Measurements from ENCODE around the gene TSNAX. TPM values are rescaled to one million over a fixed set of nuclear protein-coding genes. Genes with fewer than 3 reads are reported as not detected.

The TSNAX gene
- polyA plus RNA-seq, 1 donor (not counting 4 experiments of a cell fraction or from before 2014, with no cell fraction given), result 32.6 TPM

DNA sequence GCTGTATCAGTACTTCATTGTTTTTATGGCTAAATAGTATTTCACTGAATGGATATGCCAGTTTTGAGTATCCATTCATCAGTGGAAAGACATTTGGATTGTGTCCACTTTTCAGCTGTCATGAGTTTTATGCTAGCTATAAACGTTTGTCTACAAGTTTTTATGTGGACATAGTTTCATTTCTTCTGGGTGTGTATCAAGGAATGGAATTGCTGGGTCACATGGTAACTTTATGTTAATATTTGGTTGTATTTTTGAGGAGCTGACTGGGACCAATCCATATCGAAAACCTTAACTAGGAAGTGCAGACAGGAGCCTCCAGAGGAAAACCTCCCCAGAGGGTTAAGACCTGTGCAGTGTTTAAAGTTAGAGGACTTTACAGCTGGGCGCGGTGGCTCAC, 66.3 kb downstream of the TSNAX start:
- TF ChIP-seq EZH2 (IDR thresholded peaks at IDR 0.05; ENCODE audit: low read length), result no peak
- TF ChIP-seq, protein P1, sequence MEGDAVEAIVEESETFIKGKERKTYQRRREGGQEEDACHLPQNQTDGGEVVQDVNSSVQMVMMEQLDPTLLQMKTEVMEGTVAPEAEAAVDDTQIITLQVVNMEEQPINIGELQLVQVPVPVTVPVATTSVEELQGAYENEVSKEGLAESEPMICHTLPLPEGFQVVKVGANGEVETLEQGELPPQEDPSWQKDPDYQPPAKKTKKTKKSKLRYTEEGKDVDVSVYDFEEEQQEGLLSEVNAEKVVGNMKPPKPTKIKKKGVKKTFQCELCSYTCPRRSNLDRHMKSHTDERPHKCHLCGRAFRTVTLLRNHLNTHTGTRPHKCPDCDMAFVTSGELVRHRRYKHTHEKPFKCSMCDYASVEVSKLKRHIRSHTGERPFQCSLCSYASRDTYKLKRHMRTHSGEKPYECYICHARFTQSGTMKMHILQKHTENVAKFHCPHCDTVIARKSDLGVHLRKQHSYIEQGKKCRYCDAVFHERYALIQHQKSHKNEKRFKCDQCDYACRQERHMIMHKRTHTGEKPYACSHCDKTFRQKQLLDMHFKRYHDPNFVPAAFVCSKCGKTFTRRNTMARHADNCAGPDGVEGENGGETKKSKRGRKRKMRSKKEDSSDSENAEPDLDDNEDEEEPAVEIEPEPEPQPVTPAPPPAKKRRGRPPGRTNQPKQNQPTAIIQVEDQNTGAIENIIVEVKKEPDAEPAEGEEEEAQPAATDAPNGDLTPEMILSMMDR (optimal IDR thresholded peaks at IDR 0.05 in 1 of 3, IDR thresholded peaks at IDR 0.05 in 1 of 3, conservative IDR thresholded peaks at IDR 0.05 in 1 of 3; ENCODE audit: extremely low read depth in 1 of 3, insufficient read depth in 2 of 3, low read length in 3 of 3), result no peak
- Histone ChIP-seq H3K27me3 (ENCODE audit: control insufficient read depth, extremely low read depth, insufficient read depth, low read length) (no peaks in the 10 kb centered on the region), H4K20me1 (ENCODE audit: control insufficient read depth, extremely low read depth, insufficient read depth, low read length) (no peaks in the 10 kb centered on the region), H3K9me1 (ENCODE audit: control insufficient read depth, extremely low read depth, insufficient read depth, low read length) (no peaks in the 10 kb centered on the region), H2AFZ (ENCODE audit: control insufficient read depth, low read length) (no peak overlapping the region), H3K9ac (ENCODE audit: control insufficient read depth, extremely low read depth, insufficient read depth, low read length) (no peak overlapping the region), H3K4me2 (ENCODE audit: control insufficient read depth, extremely low read depth, insufficient read depth, low read depth, low read length) (no peak overlapping the region), H3K4me3 (ENCODE audit: control insufficient read depth in 2 of 3, extremely low read depth in 1 of 3, insufficient read depth in 2 of 3, low read depth in 1 of 3, low read length in 3 of 3) (no peak overlapping the region), H3K9me3 (ENCODE audit: control insufficient read depth, low read depth, low read length) (no peaks in the 10 kb centered on the region), H3K36me3 (ENCODE audit: control insufficient read depth in 2 of 2, extremely low read depth in 1 of 2, insufficient read depth in 2 of 2, low read length in 2 of 2) (no peaks in the 10 kb centered on the region), H3K79me2 (ENCODE audit: control insufficient read depth, insufficient read depth, low read length) (no peaks in the 10 kb centered on the region), H3K4me1 (ENCODE audit: control insufficient read depth, extremely low read depth, insufficient read depth, low read length) (no peaks in the 10 kb centered on the region), H3K27ac (ENCODE audit: control insufficient read depth, insufficient read depth, low read length) (no peak overlapping the region)
- dilution Hi-C loops (cut with MboI; ENCODE audit: extremely low pct_ligation_motif_present, low sequenced_read_pairs), result no loop called here
- no peak for DNase-seq (ENCODE audit: low read depth, low spot score)
- FAIRE-seq, result no peak

DNA sequence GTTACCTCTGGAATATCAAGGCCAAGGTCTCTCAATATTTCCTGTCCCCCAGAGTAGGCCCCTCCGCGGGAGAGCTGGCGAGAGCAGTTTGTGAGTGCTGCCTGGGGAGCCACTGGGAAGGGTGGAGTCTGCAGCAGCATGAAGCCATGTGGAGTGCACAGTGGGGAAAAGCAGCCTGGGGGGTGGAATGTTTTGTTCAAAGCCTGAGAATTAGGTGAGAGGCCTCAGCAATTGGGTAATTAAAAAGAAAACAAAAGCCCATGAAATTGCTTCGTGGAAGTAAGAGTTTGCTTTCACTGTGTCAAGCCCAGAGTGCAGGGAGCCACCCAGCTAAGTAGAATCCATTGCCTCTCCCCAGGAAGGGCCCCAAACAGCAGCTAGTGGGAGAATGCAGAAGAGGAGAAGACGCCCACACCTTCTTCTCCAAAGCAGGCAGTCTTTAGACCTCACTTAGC, 67.9 kb downstream of the TSNAX start:
- Histone ChIP-seq H3K9me3 (ENCODE audit: control insufficient read depth, low read depth, low read length) (no peaks in the 10 kb centered on the region), H3K4me3 (ENCODE audit: control insufficient read depth in 2 of 3, extremely low read depth in 1 of 3, insufficient read depth in 2 of 3, low read depth in 1 of 3, low read length in 3 of 3) (no peak overlapping the region), H3K79me2 (ENCODE audit: control insufficient read depth, insufficient read depth, low read length) (no peaks in the 10 kb centered on the region), H3K27ac (ENCODE audit: control insufficient read depth, insufficient read depth, low read length) (no peak overlapping the region), H2AFZ (ENCODE audit: control insufficient read depth, low read length) (no peak overlapping the region), H3K4me2 (ENCODE audit: control insufficient read depth, extremely low read depth, insufficient read depth, low read depth, low read length) (no peak overlapping the region), H3K4me1 (ENCODE audit: control insufficient read depth, extremely low read depth, insufficient read depth, low read length) (no peaks in the 10 kb centered on the region), H3K36me3 (ENCODE audit: control insufficient read depth in 2 of 2, extremely low read depth in 1 of 2, insufficient read depth in 2 of 2, low read length in 2 of 2) (no peaks in the 10 kb centered on the region), H3K27me3 (ENCODE audit: control insufficient read depth, extremely low read depth, insufficient read depth, low read length) (no peaks in the 10 kb centered on the region), H3K9me1 (ENCODE audit: control insufficient read depth, extremely low read depth, insufficient read depth, low read length) (no peaks in the 10 kb centered on the region), H4K20me1 (ENCODE audit: control insufficient read depth, extremely low read depth, insufficient read depth, low read length) (no peaks in the 10 kb centered on the region), H3K9ac (ENCODE audit: control insufficient read depth, extremely low read depth, insufficient read depth, low read length) (no peak overlapping the region)
- TF ChIP-seq, protein P1 (optimal IDR thresholded peaks at IDR 0.05 in 1 of 3, IDR thresholded peaks at IDR 0.05 in 1 of 3, conservative IDR thresholded peaks at IDR 0.05 in 1 of 3; ENCODE audit: extremely low read depth in 1 of 3, insufficient read depth in 2 of 3, low read length in 3 of 3), result no peak
- TF ChIP-seq EZH2 (IDR thresholded peaks at IDR 0.05; ENCODE audit: low read length), result no peak
- DNase-seq (ENCODE audit: low read depth, low spot score) (no peak), FAIRE-seq (no peak)
- dilution Hi-C loops (cut with MboI; ENCODE audit: extremely low pct_ligation_motif_present, low sequenced_read_pairs), result no loop called here
